Activated naive CD4-positive, alpha-beta T cell treated with anti-CD3 and anti-CD28 coated beads, Interleukin-2, amount 50 U/mL, for 24 hours (primary cell): ENCODE results near the gene NOS2.
"Not testable (repeated sequence)": the region's sequence is repeated elsewhere in the genome, so short reads cannot be mapped to it uniquely, and the experiment has no call there.

ENCODE experiments used
- H3K27ac Mint-ChIP-seq: one replicate; pipeline ENCODE4 v1.8.0; 2021; ENCODE audit warnings: mild to moderate bottlenecking, mixed read lengths
- H3K27me3 Mint-ChIP-seq: one replicate; pipeline ENCODE4 v1.8.0; 2021; ENCODE audit warnings: mixed read lengths
- H3K36me3 Mint-ChIP-seq: one replicate; pipeline ENCODE4 v1.8.0; 2021; ENCODE audit warnings: mixed read lengths
- H3K4me1 Mint-ChIP-seq: one replicate; pipeline ENCODE4 v1.8.0; 2021; ENCODE audit warnings: mixed read lengths
- H3K4me3 Mint-ChIP-seq: one replicate; pipeline ENCODE4 v1.8.0; 2021; ENCODE audit warnings: mild to moderate bottlenecking, mixed read lengths
- H3K9me3 Mint-ChIP-seq: one replicate; pipeline ENCODE4 v1.8.0; 2021; ENCODE audit warnings: mixed read lengths

Gene NOS2

GRCh38 chr17:27829143-27829711 lies 28.9 kb upstream of the NOS2 start:
- not testable (repeated sequence) for H3K27ac Mint-ChIP-seq, H3K4me3 Mint-ChIP-seq, H3K4me1 Mint-ChIP-seq, H3K27me3 Mint-ChIP-seq, H3K9me3 Mint-ChIP-seq, H3K36me3 Mint-ChIP-seq

- Mint-ChIP-seq H3K36me3 (peaks cover 3% of the 10 kb centered on the region), H3K4me1 (no peaks in the 10 kb centered on the region), H3K27me3 (peaks cover 2% of the 10 kb centered on the region), H3K9me3 (peaks cover 3% of the 10 kb centered on the region), H3K4me3 (no peak overlapping the region), H3K27ac (no peak overlapping the region)
These were observed 25.1 kb upstream of the NOS2 start for GRCh38 chr17:27825459-27825858.

- Mint-ChIP-seq H3K9me3 (peaks cover 3% of the 10 kb centered on the region), H3K27ac (no peak overlapping the region)
These were observed 24.4 kb upstream of the NOS2 start for GRCh38 chr17:27824745-27825144.

GRCh38 chr17:27824176-27824715 lies 23.9 kb upstream of the NOS2 start:
- Mint-ChIP-seq H3K9me3 (peaks cover 3% of the 10 kb centered on the region), H3K27ac (no peak overlapping the region), H3K36me3 (peaks cover 3% of the 10 kb centered on the region), H3K4me1 (no peaks in the 10 kb centered on the region), H3K27me3 (peaks cover 2% of the 10 kb centered on the region), H3K4me3 (no peak overlapping the region)

More at GRCh38 chr17:27824745-27825144, 24.4 kb upstream of the NOS2 start:
- H3K27me3 Mint-ChIP-seq = peaks cover 2% of the 10 kb centered on the region
- H3K4me3 Mint-ChIP-seq = no peak overlapping the region
- no peaks in the 10 kb centered on the region for H3K4me1 Mint-ChIP-seq
- peaks cover 3% of the 10 kb centered on the region for H3K36me3 Mint-ChIP-seq

- not testable (repeated sequence) for H3K4me1 Mint-ChIP-seq, H3K36me3 Mint-ChIP-seq, H3K9me3 Mint-ChIP-seq, H3K4me3 Mint-ChIP-seq, H3K27me3 Mint-ChIP-seq
- peak overlapping the region; percentile 30 for H3K27ac Mint-ChIP-seq
These were observed 21.8 kb upstream of the NOS2 start for GRCh38 chr17:27822108-27822507.

- H3K27me3 Mint-ChIP-seq = peaks cover 2% of the 10 kb centered on the region
- no peaks in the 10 kb centered on the region for H3K4me1 Mint-ChIP-seq
- H3K4me3 Mint-ChIP-seq = no peak overlapping the region
- peaks cover 3% of the 10 kb centered on the region for H3K36me3 Mint-ChIP-seq
- peaks cover 3% of the 10 kb centered on the region for H3K9me3 Mint-ChIP-seq
- H3K27ac Mint-ChIP-seq = no peak overlapping the region
These were observed 21.0 kb upstream of the NOS2 start for GRCh38 chr17:27821318-27821717.

- Mint-ChIP-seq H3K9me3 (peaks cover 3% of the 10 kb centered on the region), H3K27ac (no peak overlapping the region), H3K4me1 (no peaks in the 10 kb centered on the region), H3K4me3 (no peak overlapping the region), H3K27me3 (peaks cover 2% of the 10 kb centered on the region), H3K36me3 (peaks cover 2% of the 10 kb centered on the region)
These were observed 18.8 kb upstream of the NOS2 start for GRCh38 chr17:27819145-27819544.

- H3K27ac Mint-ChIP-seq = no peak overlapping the region
- H3K27me3 Mint-ChIP-seq = peaks cover 2% of the 10 kb centered on the region
- no peak overlapping the region for H3K4me3 Mint-ChIP-seq
- H3K9me3 Mint-ChIP-seq = peaks cover 3% of the 10 kb centered on the region
- H3K36me3 Mint-ChIP-seq = peaks cover 2% of the 10 kb centered on the region
- no peaks in the 10 kb centered on the region for H3K4me1 Mint-ChIP-seq
These were observed 18.2 kb upstream of the NOS2 start for GRCh38 chr17:27818401-27819105.

GRCh38 chr17:27817731-27818130 lies 17.4 kb upstream of the NOS2 start:
- no peak overlapping the region for H3K27ac Mint-ChIP-seq
- peaks cover 2% of the 10 kb centered on the region for H3K36me3 Mint-ChIP-seq
- no peaks in the 10 kb centered on the region for H3K27me3 Mint-ChIP-seq
- H3K4me3 Mint-ChIP-seq = no peak overlapping the region
- H3K4me1 Mint-ChIP-seq = no peaks in the 10 kb centered on the region
- H3K9me3 Mint-ChIP-seq = peaks cover 3% of the 10 kb centered on the region

GRCh38 chr17:27816946-27817345 lies 16.6 kb upstream of the NOS2 start:
- Mint-ChIP-seq H3K4me1 (no peaks in the 10 kb centered on the region), H3K27ac (no peak overlapping the region), H3K27me3 (no peaks in the 10 kb centered on the region), H3K9me3 (peaks cover 2% of the 10 kb centered on the region), H3K36me3 (peaks cover 2% of the 10 kb centered on the region), H3K4me3 (no peak overlapping the region)

- H3K4me1 Mint-ChIP-seq = peaks cover 32% of the 10 kb centered on the region
- no peak overlapping the region for H3K27ac Mint-ChIP-seq
- no peak overlapping the region for H3K4me3 Mint-ChIP-seq
- H3K9me3 Mint-ChIP-seq = no peaks in the 10 kb centered on the region
- no peaks in the 10 kb centered on the region for H3K27me3 Mint-ChIP-seq
- H3K36me3 Mint-ChIP-seq = no peaks in the 10 kb centered on the region
These were observed 11.6 kb upstream of the NOS2 start for GRCh38 chr17:27811961-27812360.

GRCh38 chr17:27810902-27811557 lies 10.7 kb upstream of the NOS2 start:
- H3K9me3 Mint-ChIP-seq = no peaks in the 10 kb centered on the region

GRCh38 chr17:27810211-27810901 lies 10.0 kb upstream of the NOS2 start:
- Mint-ChIP-seq H3K27me3 (no peaks in the 10 kb centered on the region), H3K4me1 (peaks cover 42% of the 10 kb centered on the region), H3K36me3 (no peaks in the 10 kb centered on the region), H3K27ac (peak overlapping the region; percentile 86), H3K4me3 (no peak overlapping the region), H3K9me3 (no peaks in the 10 kb centered on the region)

More at GRCh38 chr17:27810902-27811557, 10.7 kb upstream of the NOS2 start:
- Mint-ChIP-seq H3K4me3 (no peak overlapping the region), H3K27me3 (no peaks in the 10 kb centered on the region), H3K27ac (peak overlapping the region; percentile 30), H3K36me3 (no peaks in the 10 kb centered on the region), H3K4me1 (peaks cover 35% of the 10 kb centered on the region)

- H3K36me3 Mint-ChIP-seq = no peaks in the 10 kb centered on the region
- no peak overlapping the region for H3K27ac Mint-ChIP-seq
- H3K9me3 Mint-ChIP-seq = no peaks in the 10 kb centered on the region
- H3K4me3 Mint-ChIP-seq = no peak overlapping the region
- H3K4me1 Mint-ChIP-seq = peaks cover 44% of the 10 kb centered on the region
- H3K27me3 Mint-ChIP-seq = no peaks in the 10 kb centered on the region
These were observed 9.2 kb upstream of the NOS2 start for GRCh38 chr17:27809555-27809954.

GRCh38 chr17:27808628-27809027 lies 8.3 kb upstream of the NOS2 start:
- Mint-ChIP-seq H3K36me3 (no peaks in the 10 kb centered on the region), H3K27ac (no peak overlapping the region), H3K27me3 (no peaks in the 10 kb centered on the region), H3K9me3 (no peaks in the 10 kb centered on the region), H3K4me1 (peaks cover 44% of the 10 kb centered on the region), H3K4me3 (no peak overlapping the region)
